Mucosa of descending colon (tissue), 3 donors: ENCODE measurements around the gene AZI2. TPM values are rescaled to one million over a fixed set of nuclear protein-coding genes. Genes with fewer than 3 reads are reported as not detected.
A peak's percentile ranks its signal among the peaks of the same experiment; 100 is the strongest.

Experiments used
- ATAC-seq: fragments of 200-7000 bp; cut with Tn5 transposase; one replicate; pipeline ENCODE4 v1.9.1; 2020; ENCODE audit warnings: mild to moderate bottlenecking, moderate library complexity
- DNase-seq, 3 donors: peaks; one replicate each; pipeline ENCODE4 v3.0.0-alpha.2; 2020
- H3K36me3 ChIP-seq: fragments of 200-600 bp; one replicate; pipeline ENCODE4 v1.8.0; 2021; ENCODE audit warnings: low read depth, mild to moderate bottlenecking
- H3K4me1 ChIP-seq: fragments of 200-600 bp; one replicate; pipeline ENCODE4 v1.8.0; 2021; ENCODE audit warnings: low read depth, mild to moderate bottlenecking
- H3K4me3 ChIP-seq: fragments of 200-600 bp; one replicate; pipeline ENCODE4 v1.8.0; 2021; ENCODE audit warnings: mild to moderate bottlenecking
- H3K9me3 ChIP-seq: fragments of 200-600 bp; one replicate; pipeline ENCODE4 v1.8.0; 2021; ENCODE audit warnings: mild to moderate bottlenecking
- CTCF ChIP-seq: fragments of 200-600 bp; IDR thresholded peaks from one replicate; pipeline ENCODE4 v1.8.0; 2022; ENCODE audit warnings: antibody characterized with exemption, mild to moderate bottlenecking
- intact Hi-C, 2 donors: fragments of 100-400 bp; cut with DNase I in 1 of 2; cut with micrococcal nuclease in 1 of 2; formaldehyde crosslinking; loops; one replicate each; pipeline versions ENCODE4 v1.11.0 to v1.11.1; 2022; cut with DNase I, micrococcal nuclease
- total RNA-seq, 3 donors: library from RNA; stranded (reverse); fragmentation: NEBNext Ultra II Directional in 2 of 3; extraction: Animal tissue kit (Norgen Biotek cat#: 25700) in 2 of 3; gene quantifications; one replicate each; pipeline versions ENCODE4 v1.2.1 to v1.2.4, GENCODE V29; 2021 to 2023
- donor health status: DM: no; HTN: no; CAD: no; lungs with moderate emphysema.
- donor health status: DM: no; HTN: no; CAD: no.
- donor health status: DM: no; HTN: yes; CAD: no.

AZI2 gene
- total RNA-seq, 3 donors from 2014 or later: 50.4 to 61.6 (median 55.3) TPM

DNA sequence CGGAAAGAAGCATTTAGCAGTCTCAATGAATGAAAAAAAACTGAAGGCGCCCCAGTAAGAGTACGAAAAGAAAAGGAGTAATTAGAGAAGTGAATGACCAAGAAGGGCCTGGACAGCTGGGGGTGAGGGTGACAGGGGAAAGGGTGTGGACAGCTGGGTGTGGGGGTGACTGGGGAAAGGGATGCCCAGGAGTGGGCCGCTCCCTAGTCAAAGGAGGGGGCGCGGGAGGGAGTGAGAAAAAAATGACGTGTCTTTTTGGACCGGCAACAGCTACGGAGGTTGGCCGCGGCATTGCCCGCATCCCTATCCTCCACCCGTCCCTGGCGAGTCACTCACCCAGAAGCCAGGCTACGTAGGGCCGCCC is 377 bp downstream of the AZI2 start:
- DNase-seq: no peak
- no peak for ATAC-seq
- H3K4me3 ChIP-seq: peak overlapping the region; percentile 91
- H3K9me3 ChIP-seq: peaks cover 6% of the 10 kb centered on the region
- no peak for TF ChIP-seq CTCF
- intact Hi-C loops: no loop called here
- H3K4me1 ChIP-seq: peaks cover 25% of the 10 kb centered on the region
- no peaks in the 10 kb centered on the region for H3K36me3 ChIP-seq

DNA sequence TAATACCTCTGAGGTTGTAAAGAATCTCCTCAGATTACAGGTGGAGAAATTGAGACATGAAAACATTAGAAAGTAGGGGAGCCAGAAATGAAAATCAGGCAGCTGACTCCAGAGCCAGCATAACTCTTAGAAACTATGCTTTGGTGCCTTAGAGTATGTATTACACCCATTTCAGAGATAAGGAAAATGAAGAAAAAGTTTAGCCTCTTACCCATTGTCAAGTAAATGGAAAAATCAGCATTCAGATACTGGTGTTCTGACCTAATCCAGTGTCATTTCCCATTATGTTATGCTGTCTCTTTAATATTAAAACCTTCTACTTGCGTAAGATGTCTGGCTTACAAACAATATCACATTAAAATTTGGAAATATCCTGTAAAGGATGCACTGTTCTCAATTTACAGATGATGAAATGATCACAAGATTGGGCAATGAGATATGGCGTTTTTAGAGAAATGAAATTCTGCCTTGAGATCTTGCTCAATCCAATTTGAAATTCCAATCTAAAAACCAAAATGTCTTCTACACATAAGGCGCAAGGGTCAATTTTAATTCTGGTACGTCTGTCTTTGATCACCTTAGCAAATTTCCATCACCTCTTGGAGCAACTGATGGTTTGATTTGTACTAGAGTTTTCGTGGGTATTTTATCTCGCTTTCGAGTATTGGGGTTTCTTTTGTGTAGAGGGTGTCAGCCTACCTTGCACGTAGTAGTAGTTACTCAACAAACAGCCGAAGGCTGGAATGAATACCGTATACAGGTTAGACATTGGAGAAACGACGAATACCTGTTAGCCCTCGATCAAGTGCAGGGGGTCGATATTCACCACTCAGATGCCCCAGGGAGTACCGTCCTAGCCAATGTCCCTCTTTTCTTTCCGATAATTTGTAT is 1.0 kb downstream of the AZI2 start:
- H3K9me3 ChIP-seq: peaks cover 3% of the 10 kb centered on the region
- H3K36me3 ChIP-seq: no peaks in the 10 kb centered on the region
- peaks cover 25% of the 10 kb centered on the region for H3K4me1 ChIP-seq
- H3K4me3 ChIP-seq: peak overlapping the region; percentile 91
- ATAC-seq (no peak), DNase-seq (peak in 1 of 3 donors; percentile 9)
- TF ChIP-seq CTCF: no peak
- intact Hi-C loops: no loop called here

- Histone ChIP-seq H3K36me3 (no peaks in the 10 kb centered on the region), H3K4me3 (no peak overlapping the region), H3K4me1 (peaks cover 25% of the 10 kb centered on the region), H3K9me3 (no peaks in the 10 kb centered on the region)
- no peak for TF ChIP-seq CTCF
- intact Hi-C loops: no loop called here
- ATAC-seq (no peak), DNase-seq (no peak)
Measured at GRCh38 chr3:28345690-28346089, 2.9 kb downstream of the AZI2 start.

GRCh38 chr3:28343144-28343543 is 5.5 kb downstream of the AZI2 start:
- DNase-seq (no peak), ATAC-seq (peak; percentile 19)
- intact Hi-C loops: no loop called here
- TF ChIP-seq CTCF: no peak
- Histone ChIP-seq H3K4me1 (peaks cover 25% of the 10 kb centered on the region), H3K9me3 (no peaks in the 10 kb centered on the region), H3K4me3 (no peak overlapping the region), H3K36me3 (no peaks in the 10 kb centered on the region)

- Histone ChIP-seq H3K4me1 (no peaks in the 10 kb centered on the region), H3K4me3 (no peak overlapping the region), H3K9me3 (no peaks in the 10 kb centered on the region), H3K36me3 (no peaks in the 10 kb centered on the region)
- no peak for TF ChIP-seq CTCF
- ATAC-seq (no peak), DNase-seq (no peak)
- intact Hi-C loops: loop anchor here in 1 of 2 donors (10.0 kb wide), 1 partner anchor 622 kb away; no protein-coding TSS in a partner anchor
Measured at GRCh38 chr3:28337230-28337629, 11.4 kb downstream of the AZI2 start.
